ENCODE measurements around the gene IL1B. TPM values are rescaled to one million over a fixed set of nuclear protein-coding genes. Genes with fewer than 3 reads are reported as not detected.

IL1B gene
- total and polyA plus RNA-seq, 4 donors = 0.25 to 3.1 (median 0.76) TPM

GRCh38 chr2:112821142-112821541, 15.4 kb downstream of the IL1B start:
- DNase-seq (ENCODE audit: low spot score) = no peak
- no peak for TF ChIP-seq TAF1 (conservative IDR thresholded peaks at IDR 0.05)
- peak; percentile 16 for TF ChIP-seq HNF4G (IDR thresholded peaks at IDR 0.05)
- TF ChIP-seq ZBTB33 (IDR thresholded peaks at IDR 0.05) = peak; percentile 17
- peak; percentile 30 for TF ChIP-seq REST (IDR thresholded peaks at IDR 0.05)
- TF ChIP-seq EGR1 (IDR thresholded peaks at IDR 0.05; ENCODE audit: low read depth in 2 of 2) = no peak
- TF ChIP-seq JUND (IDR thresholded peaks at IDR 0.05) = peak in 1 of 2 donors; percentile 41
- TF ChIP-seq ATF3 (IDR thresholded peaks at IDR 0.05) = no peak
- TF ChIP-seq, protein P1, sequence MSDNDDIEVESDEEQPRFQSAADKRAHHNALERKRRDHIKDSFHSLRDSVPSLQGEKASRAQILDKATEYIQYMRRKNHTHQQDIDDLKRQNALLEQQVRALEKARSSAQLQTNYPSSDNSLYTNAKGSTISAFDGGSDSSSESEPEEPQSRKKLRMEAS (IDR thresholded peaks at IDR 0.05) = peak; percentile 32
- TF ChIP-seq RXRA (IDR thresholded peaks at IDR 0.05) = peak; percentile 83 to 87
- TF ChIP-seq, protein P2, sequence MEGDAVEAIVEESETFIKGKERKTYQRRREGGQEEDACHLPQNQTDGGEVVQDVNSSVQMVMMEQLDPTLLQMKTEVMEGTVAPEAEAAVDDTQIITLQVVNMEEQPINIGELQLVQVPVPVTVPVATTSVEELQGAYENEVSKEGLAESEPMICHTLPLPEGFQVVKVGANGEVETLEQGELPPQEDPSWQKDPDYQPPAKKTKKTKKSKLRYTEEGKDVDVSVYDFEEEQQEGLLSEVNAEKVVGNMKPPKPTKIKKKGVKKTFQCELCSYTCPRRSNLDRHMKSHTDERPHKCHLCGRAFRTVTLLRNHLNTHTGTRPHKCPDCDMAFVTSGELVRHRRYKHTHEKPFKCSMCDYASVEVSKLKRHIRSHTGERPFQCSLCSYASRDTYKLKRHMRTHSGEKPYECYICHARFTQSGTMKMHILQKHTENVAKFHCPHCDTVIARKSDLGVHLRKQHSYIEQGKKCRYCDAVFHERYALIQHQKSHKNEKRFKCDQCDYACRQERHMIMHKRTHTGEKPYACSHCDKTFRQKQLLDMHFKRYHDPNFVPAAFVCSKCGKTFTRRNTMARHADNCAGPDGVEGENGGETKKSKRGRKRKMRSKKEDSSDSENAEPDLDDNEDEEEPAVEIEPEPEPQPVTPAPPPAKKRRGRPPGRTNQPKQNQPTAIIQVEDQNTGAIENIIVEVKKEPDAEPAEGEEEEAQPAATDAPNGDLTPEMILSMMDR (IDR thresholded peaks at IDR 0.05; ENCODE audit: low read depth, low read length, missing input control) = no peak
- no peak for TF ChIP-seq GABPA (IDR thresholded peaks at IDR 0.05 in 1 of 2, conservative IDR thresholded peaks at IDR 0.05 in 1 of 2)
- TF ChIP-seq YY1 (IDR thresholded peaks at IDR 0.05) = no peak
- TF ChIP-seq NR2F2 (IDR thresholded peaks at IDR 0.05) = no peak
- no peak for TF ChIP-seq FOXA2 (IDR thresholded peaks at IDR 0.05)
- TF ChIP-seq SP1 (IDR thresholded peaks at IDR 0.05) = peak; percentile 79
- TF ChIP-seq RAD21 (IDR thresholded peaks at IDR 0.05) = peak in 1 of 2 donors; percentile 16
- TF ChIP-seq HNF4A (conservative IDR thresholded peaks at IDR 0.05) = peak; percentile 68 to 75
- TF ChIP-seq FOXA1 (IDR thresholded peaks at IDR 0.05) = no peak
- 69% methylated on average over 5 of the region's 5 CpGs for WGBS
- H3K4me1 ChIP-seq (ENCODE audit: control insufficient read depth in 4 of 4, insufficient read depth in 4 of 4, low read length in 3 of 4) = peaks cover 7 to 46% (median 38%) of the 10 kb centered on the region in 4 donors
- no peaks in the 10 kb centered on the region for H3K36me3 ChIP-seq (ENCODE audit: control insufficient read depth in 4 of 4, insufficient read depth in 3 of 4, low read depth in 1 of 4, low read length in 3 of 4)
- no peaks in the 10 kb centered on the region for H3K27me3 ChIP-seq (ENCODE audit: control insufficient read depth in 4 of 4, insufficient read depth in 4 of 4, low read length in 3 of 4)
- no peak overlapping the region for H3K4me3 ChIP-seq (ENCODE audit: low read depth in 1 of 3, low read length in 3 of 3)
- no peak overlapping the region for H3K9ac ChIP-seq (ENCODE audit: low read depth in 1 of 2, low read length in 2 of 2)
- no peaks in the 10 kb centered on the region for H3K9me3 ChIP-seq (ENCODE audit: control insufficient read depth in 4 of 4, low read length in 3 of 4)
- H3K27ac ChIP-seq (ENCODE audit: low read depth in 1 of 2, low read length in 2 of 2) = peak overlapping the region; percentile 43 to 74
